Epithelial cell of proximal tubule (primary cell): ENCODE results near the gene RNF44. TPM values are rescaled to one million over a fixed set of nuclear protein-coding genes. Genes with fewer than 3 reads are reported as not detected.

Experiments
- DNase-seq: peaks from one replicate; pipeline ENCODE4 v3.0.0-alpha.2; 2011; ENCODE audit warnings: low read depth
- H3K4me3 ChIP-seq: 2 replicates; pipeline ENCODE4 v1.5.1; 2011; ENCODE audit warnings: low read depth, mild to moderate bottlenecking, low read length
- CTCF ChIP-seq: conservative IDR thresholded peaks from 2 replicates; pipeline ENCODE4 v1.5.1; 2012; ENCODE audit warnings: low read depth, mild to moderate bottlenecking, low read length
- total RNA-seq: library from RNA; depleted of rRNA; stranded (reverse); fragments of >200 nt; gene quantifications from 2 replicates; pipeline ENCODE4 v1.2.3, GENCODE V29; 2015

The RNF44 gene
- total RNA-seq, 1 donor from 2014 or later: 17.1 TPM

DNA sequence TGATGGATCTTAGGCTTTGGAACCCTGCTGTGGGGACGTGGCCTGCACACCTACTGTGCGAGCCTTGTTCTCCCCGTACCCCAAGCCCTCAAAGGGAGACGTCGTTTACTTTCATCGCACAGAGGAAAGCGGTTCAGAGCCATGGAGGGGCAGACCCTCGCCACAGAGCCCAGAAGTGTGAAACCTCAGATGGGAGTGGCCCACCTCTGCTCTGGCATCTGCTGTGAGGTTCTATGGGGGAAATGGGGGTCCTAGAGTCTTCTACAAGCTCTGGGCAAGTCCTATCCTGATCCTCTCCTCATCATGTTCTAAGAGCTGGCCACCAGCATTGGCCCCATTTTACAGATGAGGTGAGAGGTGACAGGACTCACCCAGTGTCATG, 3.7 kb upstream of the RNF44 start:
- no peak for TF ChIP-seq CTCF
- no peak for DNase-seq
- H3K4me3 ChIP-seq: no peak overlapping the region

- no peak overlapping the region for H3K4me3 ChIP-seq
- no peak for DNase-seq
- TF ChIP-seq CTCF: no peak
Observed at GRCh38 chr5:176540476-176540899, 3.3 kb upstream of the RNF44 start.

- TF ChIP-seq CTCF: no peak
- no peak for DNase-seq
- no peak overlapping the region for H3K4me3 ChIP-seq
Observed at GRCh38 chr5:176538989-176539384, 1.8 kb upstream of the RNF44 start.

- peak overlapping the region; percentile 88 for H3K4me3 ChIP-seq
- TF ChIP-seq CTCF: no peak
- no peak for DNase-seq
Observed at GRCh38 chr5:176538230-176538988, 1.2 kb upstream of the RNF44 start.

GRCh38 chr5:176537554-176538229, 490 bp upstream of the RNF44 start:
- peak overlapping the region; percentile 88 for H3K4me3 ChIP-seq
- DNase-seq: peak; percentile 95
- TF ChIP-seq CTCF: no peak

GRCh38 chr5:176536132-176536901, 885 bp downstream of the RNF44 start:
- peak; percentile 2 for TF ChIP-seq CTCF
- H3K4me3 ChIP-seq: peak overlapping the region; percentile 88
- DNase-seq: no peak
